ENCODE results near the gene ABCA4. TPM values are rescaled to one million over a fixed set of nuclear protein-coding genes. Genes with fewer than 3 reads are reported as not detected.

ABCA4 gene
- total RNA-seq, 1 experiment from 2014 or later, result 0.22 TPM

DNA sequence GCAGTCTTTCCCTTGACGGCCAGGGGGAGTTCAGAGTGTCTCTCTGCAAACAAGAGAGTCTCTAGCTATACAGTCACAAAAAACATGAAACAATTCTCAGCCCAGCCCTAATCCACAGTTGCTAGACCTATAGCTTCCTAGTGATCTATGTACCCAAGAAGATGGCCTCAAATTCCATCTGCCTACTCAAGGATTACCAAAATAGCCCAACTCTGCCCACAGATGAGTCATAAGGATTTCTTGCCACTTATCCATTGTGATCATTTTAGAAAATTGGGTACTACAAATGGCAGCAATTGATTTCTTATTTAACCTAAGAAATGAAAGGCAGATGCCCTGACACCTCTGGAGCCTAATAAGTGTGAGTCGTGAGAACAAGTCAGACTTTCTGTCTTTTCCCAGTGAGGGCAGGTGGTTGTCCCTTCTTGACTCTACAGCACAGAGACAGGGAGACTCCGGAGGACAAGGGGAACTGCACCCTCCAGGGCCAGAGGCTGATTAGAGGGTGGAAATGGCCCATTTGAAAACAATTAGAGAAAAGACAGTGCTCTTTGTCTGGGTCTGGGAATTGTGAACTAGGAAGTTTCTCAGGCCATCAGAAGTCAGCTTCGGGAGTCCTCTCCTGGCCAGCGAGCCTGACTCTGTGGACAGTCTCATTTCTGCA is 65.4 kb downstream of the ABCA4 start:
- Histone ChIP-seq H3K9ac (ENCODE audit: low read length) (no peak overlapping the region), H3K27ac (ENCODE audit: low read depth, low read length) (no peak overlapping the region), H3K4me2 (ENCODE audit: low read length) (peak overlapping the region; percentile 51), H4K20me1 (ENCODE audit: insufficient read depth) (no peaks in the 10 kb centered on the region), H2AFZ (ENCODE audit: low read depth, low read length, poor library complexity, severe bottlenecking) (peak overlapping the region; percentile 38), H3K36me3 (ENCODE audit: control insufficient read depth in 1 of 2, insufficient read depth in 2 of 2, low read length in 2 of 2) (no peaks in the 10 kb centered on the region), H3K79me2 (ENCODE audit: insufficient read depth, low read length) (no peaks in the 10 kb centered on the region), H3K27me3 (ENCODE audit: insufficient read depth, low read length) (no peaks in the 10 kb centered on the region), H3K4me3 (replicated peaks in 1 of 2; ENCODE audit: low read depth in 1 of 2, low read length in 2 of 2) (no peak overlapping the region), H3K4me1 (ENCODE audit: control insufficient read depth in 1 of 2, insufficient read depth in 2 of 2, low read length in 2 of 2) (peaks cover 11 to 19% of the 10 kb centered on the region in 2 experiments), H3K9me2 (ENCODE audit: insufficient read depth) (no peaks in the 10 kb centered on the region), H3K9me3 (ENCODE audit: control insufficient read depth in 1 of 2, insufficient read depth in 1 of 2, low read depth in 1 of 2, low read length in 2 of 2) (no peaks in the 10 kb centered on the region)
- no TSS peak for BruUV-seq (replicated peaks)
- RAD21 ChIA-PET (ENCODE audit: low non-redundant PET in 1 of 2, low total read pairs in 2 of 2, uncharacterized antibody in 2 of 2, unreplicated experiment in 2 of 2), result no interaction called here
- intact Hi-C loops (cut with micrococcal nuclease), result no loop called here
- no peak for DNase-seq (ENCODE audit: low read depth, low spot score)
- TF ChIP-seq YY1 (IDR thresholded peaks at IDR 0.05; ENCODE audit: extremely low read depth, insufficient replicate concordance, low read depth, low read length) (no peak), FOSL1 (IDR thresholded peaks at IDR 0.05; ENCODE audit: low read depth) (peak; percentile 28; the same call in 1 of the 2 replicates), SIN3A (IDR thresholded peaks at IDR 0.05; ENCODE audit: low read depth) (no peak)
- TF ChIP-seq, protein P1, sequence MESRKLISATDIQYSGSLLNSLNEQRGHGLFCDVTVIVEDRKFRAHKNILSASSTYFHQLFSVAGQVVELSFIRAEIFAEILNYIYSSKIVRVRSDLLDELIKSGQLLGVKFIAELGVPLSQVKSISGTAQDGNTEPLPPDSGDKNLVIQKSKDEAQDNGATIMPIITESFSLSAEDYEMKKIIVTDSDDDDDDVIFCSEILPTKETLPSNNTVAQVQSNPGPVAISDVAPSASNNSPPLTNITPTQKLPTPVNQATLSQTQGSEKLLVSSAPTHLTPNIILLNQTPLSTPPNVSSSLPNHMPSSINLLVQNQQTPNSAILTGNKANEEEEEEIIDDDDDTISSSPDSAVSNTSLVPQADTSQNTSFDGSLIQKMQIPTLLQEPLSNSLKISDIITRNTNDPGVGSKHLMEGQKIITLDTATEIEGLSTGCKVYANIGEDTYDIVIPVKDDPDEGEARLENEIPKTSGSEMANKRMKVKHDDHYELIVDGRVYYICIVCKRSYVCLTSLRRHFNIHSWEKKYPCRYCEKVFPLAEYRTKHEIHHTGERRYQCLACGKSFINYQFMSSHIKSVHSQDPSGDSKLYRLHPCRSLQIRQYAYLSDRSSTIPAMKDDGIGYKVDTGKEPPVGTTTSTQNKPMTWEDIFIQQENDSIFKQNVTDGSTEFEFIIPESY (IDR thresholded peaks at IDR 0.05; ENCODE audit: extremely low read depth, insufficient replicate concordance, low read length), result no peak
- TF ChIP-seq, protein P2, sequence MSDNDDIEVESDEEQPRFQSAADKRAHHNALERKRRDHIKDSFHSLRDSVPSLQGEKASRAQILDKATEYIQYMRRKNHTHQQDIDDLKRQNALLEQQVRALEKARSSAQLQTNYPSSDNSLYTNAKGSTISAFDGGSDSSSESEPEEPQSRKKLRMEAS (IDR thresholded peaks at IDR 0.05), result no peak
- CTCF ChIA-PET, result interaction anchor here (1.2 kb wide), 1 partner anchor 280 kb away, joined by 4 read pairs; no protein-coding TSS in a partner anchor
- ATAC-seq, result peak; percentile 53
- POLR2A ChIA-PET, result no interaction called here

DNA sequence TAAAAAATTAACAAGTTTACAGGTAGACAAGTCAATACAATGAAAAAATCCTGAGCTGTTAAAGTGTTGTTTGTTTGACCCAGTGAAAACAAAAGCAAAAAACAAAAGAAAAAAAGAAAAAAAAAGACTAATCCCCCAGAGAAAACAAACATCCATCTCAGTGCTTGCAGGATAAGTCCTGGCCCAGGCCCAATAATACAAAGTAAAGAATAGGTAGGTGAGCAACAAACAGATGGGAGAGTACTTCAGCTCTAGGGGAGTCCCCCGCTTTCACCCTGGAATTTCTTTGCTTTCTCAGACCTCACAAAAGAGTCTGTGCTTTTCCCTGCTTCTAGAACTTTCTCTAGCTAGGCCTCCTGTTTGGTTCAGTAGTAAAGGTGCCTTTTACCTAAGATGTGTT is 70.3 kb downstream of the ABCA4 start:
- Histone ChIP-seq H3K9me2 (ENCODE audit: insufficient read depth) (no peaks in the 10 kb centered on the region), H3K4me2 (ENCODE audit: low read length) (no peak overlapping the region), H3K4me1 (ENCODE audit: control insufficient read depth in 1 of 2, insufficient read depth in 2 of 2, low read length in 2 of 2) (peaks cover 8 to 12% of the 10 kb centered on the region in 2 experiments), H2AFZ (ENCODE audit: low read depth, low read length, poor library complexity, severe bottlenecking) (no peak overlapping the region), H3K36me3 (ENCODE audit: control insufficient read depth in 1 of 2, insufficient read depth in 2 of 2, low read length in 2 of 2) (no peaks in the 10 kb centered on the region), H3K4me3 (replicated peaks in 1 of 2; ENCODE audit: low read depth in 1 of 2, low read length in 2 of 2) (no peak overlapping the region), H3K27me3 (ENCODE audit: insufficient read depth, low read length) (no peaks in the 10 kb centered on the region), H3K79me2 (ENCODE audit: insufficient read depth, low read length) (no peaks in the 10 kb centered on the region), H3K9me3 (ENCODE audit: control insufficient read depth in 1 of 2, insufficient read depth in 1 of 2, low read depth in 1 of 2, low read length in 2 of 2) (no peaks in the 10 kb centered on the region), H3K27ac (ENCODE audit: low read depth, low read length) (no peak overlapping the region), H4K20me1 (ENCODE audit: insufficient read depth) (no peaks in the 10 kb centered on the region), H3K9ac (ENCODE audit: low read length) (no peak overlapping the region)
- TF ChIP-seq EZH2 (IDR thresholded peaks at IDR 0.05), result no peak
- TF ChIP-seq POLR2A (IDR thresholded peaks at IDR 0.05; ENCODE audit: borderline replicate concordance, extremely low read depth, insufficient read depth, insufficient read length), result no peak
- no peak for TF ChIP-seq ZFX (IDR thresholded peaks at IDR 0.05)
- no peak for TF ChIP-seq RAD21 (IDR thresholded peaks at IDR 0.05; ENCODE audit: low read depth)
- TF ChIP-seq CBX3 (IDR thresholded peaks at IDR 0.05; ENCODE audit: low read depth), result no peak
- no peak for TF ChIP-seq FOSL1 (IDR thresholded peaks at IDR 0.05; ENCODE audit: low read depth)
- TF ChIP-seq JUND (IDR thresholded peaks at IDR 0.05), result no peak
- no peak for TF ChIP-seq EZH2phosphoT487 (IDR thresholded peaks at IDR 0.05; ENCODE audit: borderline replicate concordance)
- no peak for TF ChIP-seq TCF7L2 (IDR thresholded peaks at IDR 0.05; ENCODE audit: borderline replicate concordance, extremely low read depth, insufficient read depth, insufficient read length)
- TF ChIP-seq EGR1 (IDR thresholded peaks at IDR 0.05; ENCODE audit: low read depth), result no peak
- TF ChIP-seq SIN3A (IDR thresholded peaks at IDR 0.05; ENCODE audit: low read depth), result no peak
- TF ChIP-seq ZNF274 (IDR thresholded peaks at IDR 0.05; ENCODE audit: low read depth, low read length), result no peak
- DNase-seq (ENCODE audit: low read depth, low spot score) (no peak), ATAC-seq (no peak)
- BruUV-seq (replicated peaks), result no TSS peak
- POLR2A ChIA-PET, result no interaction called here
- intact Hi-C loops (cut with micrococcal nuclease), result no loop called here
- CTCF ChIA-PET, result interaction anchor here (1.5 to 21.2 kb wide), 4 partner anchors 11 to 285 kb away, joined by 5 to 338 read pairs (median 10); no protein-coding TSS in a partner anchor
- RAD21 ChIA-PET (ENCODE audit: low non-redundant PET in 1 of 2, low total read pairs in 2 of 2, uncharacterized antibody in 2 of 2, unreplicated experiment in 2 of 2), result interaction anchor here in 1 of 2 experiments (0.5 kb wide), 1 partner anchor 282 kb away, joined by 3 read pairs; no protein-coding TSS in a partner anchor
